Measurements from ENCODE around the gene MOB3B.
"Not testable (repeated sequence)": the region's sequence is repeated elsewhere in the genome, so short reads cannot be mapped to it uniquely, and the experiment has no call there.

MOB3B gene

GRCh38 chr9:27421577-27421976 is 108.0 kb downstream of the MOB3B start:
- DNase-seq (ENCODE audit: low read depth), result no peak

DNA sequence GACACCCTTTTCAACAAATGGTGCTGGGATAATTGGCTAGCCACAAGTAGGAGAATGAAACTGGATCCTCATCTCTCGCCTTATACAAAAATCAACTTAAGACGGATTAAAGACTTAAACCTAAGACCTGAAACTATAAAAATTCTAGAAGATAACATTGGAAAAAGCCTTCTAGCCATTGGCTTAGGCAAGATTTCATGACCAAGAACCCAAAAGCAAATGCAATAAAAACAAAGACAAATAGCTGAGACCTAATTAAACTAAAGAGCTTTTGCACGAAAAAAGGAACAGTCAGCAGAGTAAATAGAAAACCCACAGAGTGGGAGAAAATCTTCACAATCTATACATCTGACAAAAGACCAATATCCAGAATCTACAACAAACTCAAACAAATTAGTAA is 110.1 kb downstream of the MOB3B start:
- DNase-seq (ENCODE audit: low read depth), result not testable (repeated sequence)

GRCh38 chr9:27414220-27414761 is 115.3 kb downstream of the MOB3B start:
- no peak for DNase-seq (ENCODE audit: low read depth)

DNA sequence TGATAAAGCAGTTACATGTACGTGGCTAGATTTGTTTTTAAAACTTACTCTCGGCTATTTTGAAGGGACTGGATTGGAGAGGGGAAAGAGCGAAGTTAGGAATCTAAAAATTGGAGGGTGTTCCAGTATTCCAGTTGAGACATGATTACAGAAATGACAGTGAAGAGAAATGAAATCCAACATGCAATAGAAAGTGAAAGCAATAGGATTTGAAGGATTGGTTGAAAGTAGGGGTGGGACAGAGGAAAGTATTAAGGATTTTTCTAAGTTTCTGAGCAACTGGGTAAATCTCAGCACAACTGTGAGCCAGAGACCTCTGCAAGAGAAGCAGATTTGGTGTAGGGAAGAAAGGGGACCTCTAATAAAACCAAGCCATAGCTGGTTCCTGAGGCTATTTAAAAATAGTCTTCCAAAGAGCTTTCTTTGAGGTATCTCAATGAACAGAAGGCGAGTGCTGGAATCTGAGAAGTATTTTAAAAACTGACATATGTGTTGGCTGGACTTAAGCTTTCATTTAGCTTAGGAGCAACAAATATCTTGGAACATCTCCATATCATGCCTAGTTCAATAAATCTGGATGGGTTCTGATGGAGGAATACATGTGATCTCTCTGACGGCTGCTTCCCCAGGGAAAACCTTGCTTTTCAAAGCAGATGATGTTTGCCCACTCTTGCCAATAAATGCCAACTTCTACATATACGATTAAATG is 115.9 kb downstream of the MOB3B start:
- no peak for DNase-seq (ENCODE audit: low read depth)

DNA sequence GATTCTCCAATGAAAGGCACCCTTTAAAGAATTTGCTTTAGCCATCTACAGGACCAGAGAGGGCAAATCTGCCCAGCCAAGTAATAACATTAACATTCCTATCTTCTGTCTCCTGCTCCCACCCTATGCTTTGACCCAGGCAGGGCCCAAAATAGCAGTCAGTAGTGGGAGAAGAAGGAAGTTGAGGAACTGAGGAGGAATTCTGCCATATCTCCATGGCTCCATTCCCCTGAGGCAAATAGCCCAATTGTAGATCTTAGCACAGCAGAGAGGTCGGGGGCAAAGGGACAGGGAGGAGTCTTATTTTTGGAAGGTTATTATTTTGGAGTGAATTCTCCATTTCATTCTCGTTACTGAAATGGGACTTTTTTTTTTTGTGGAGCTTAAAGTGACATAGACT is 116.7 kb downstream of the MOB3B start:
- no peak for DNase-seq (ENCODE audit: low read depth)

- DNase-seq (ENCODE audit: low read depth), result no peak
Observed at GRCh38 chr9:27412081-27412480, 117.5 kb downstream of the MOB3B start.

- DNase-seq (ENCODE audit: low read depth), result peak; percentile 28
Observed at GRCh38 chr9:27408482-27408881, 121.1 kb downstream of the MOB3B start.

DNA sequence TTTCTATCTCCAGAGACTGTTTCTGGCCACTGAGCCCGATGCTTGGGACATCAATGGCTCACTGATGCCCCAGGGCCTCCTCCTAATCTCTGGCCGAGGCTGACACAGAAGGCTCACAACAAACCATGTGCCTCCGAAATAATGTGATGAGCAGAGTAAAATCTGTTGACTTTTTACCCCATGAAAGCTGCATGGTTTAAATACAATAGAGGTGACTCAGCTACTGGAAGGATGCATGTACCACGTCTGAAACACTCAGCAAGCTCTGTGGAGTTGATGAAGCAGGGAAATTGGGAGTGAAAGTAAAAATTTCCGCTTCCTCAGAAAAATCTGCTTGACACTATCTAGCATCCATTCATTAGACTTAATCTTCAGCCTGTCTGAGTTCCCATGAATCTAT is 121.6 kb downstream of the MOB3B start:
- DNase-seq (ENCODE audit: low read depth), result peak; percentile 71

GRCh38 chr9:27407491-27407890 is 122.1 kb downstream of the MOB3B start:
- no peak for DNase-seq (ENCODE audit: low read depth)

DNA sequence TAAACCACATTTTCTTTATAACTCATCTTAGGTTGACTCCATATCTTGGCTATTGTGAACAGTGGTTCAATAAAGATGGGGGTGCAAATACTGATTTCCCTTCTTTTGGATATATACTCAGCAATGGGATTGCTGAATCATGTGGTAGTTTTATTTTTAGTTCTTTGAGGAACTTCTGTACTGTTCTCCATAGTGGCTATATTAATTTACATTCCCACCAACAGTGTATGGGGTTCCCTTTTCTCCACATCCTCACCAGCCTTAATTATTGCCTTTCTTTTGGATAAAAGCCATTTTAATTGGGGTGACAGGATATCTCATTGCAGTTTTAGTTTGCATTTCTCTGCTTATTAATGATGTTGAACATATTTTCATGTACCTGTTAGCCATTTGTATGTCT is 125.0 kb downstream of the MOB3B start:
- no peak for DNase-seq (ENCODE audit: low read depth)

GRCh38 chr9:27402626-27403025 is 127.0 kb downstream of the MOB3B start:
- DNase-seq (ENCODE audit: low read depth), result no peak

DNA sequence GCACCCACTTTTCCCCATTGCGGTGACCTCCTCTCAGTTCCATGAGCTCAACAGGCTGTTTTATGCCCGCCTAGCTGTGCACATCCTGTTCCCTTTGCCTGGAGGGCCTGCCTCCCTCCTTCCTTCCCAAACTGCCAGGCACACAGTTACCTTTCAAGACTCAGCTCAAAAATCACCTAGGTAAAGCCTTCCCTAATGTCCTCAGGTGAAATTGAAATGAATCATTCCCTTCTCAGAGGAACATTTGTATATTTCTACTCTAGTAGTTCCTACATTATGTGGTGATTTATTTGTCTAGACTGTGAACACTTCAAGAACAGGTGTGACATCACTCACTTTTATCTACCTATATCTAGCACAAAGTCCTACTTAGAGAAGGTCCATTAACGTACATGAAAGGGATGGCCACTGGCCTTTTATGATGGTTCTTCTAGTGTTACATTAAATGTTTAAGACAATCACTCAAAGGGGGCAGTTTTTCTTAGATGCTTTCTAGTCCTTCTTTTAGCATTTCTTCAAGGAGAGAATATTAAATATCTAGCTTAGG is 129.2 kb downstream of the MOB3B start:
- no peak for DNase-seq (ENCODE audit: low read depth)

GRCh38 chr9:27398982-27399653 is 130.5 kb downstream of the MOB3B start:
- no peak for DNase-seq (ENCODE audit: low read depth)

- DNase-seq (ENCODE audit: low read depth), result no peak
Observed at GRCh38 chr9:27396495-27396894, 133.1 kb downstream of the MOB3B start.

GRCh38 chr9:27395484-27395921 is 134.1 kb downstream of the MOB3B start:
- no peak for DNase-seq (ENCODE audit: low read depth)

DNA sequence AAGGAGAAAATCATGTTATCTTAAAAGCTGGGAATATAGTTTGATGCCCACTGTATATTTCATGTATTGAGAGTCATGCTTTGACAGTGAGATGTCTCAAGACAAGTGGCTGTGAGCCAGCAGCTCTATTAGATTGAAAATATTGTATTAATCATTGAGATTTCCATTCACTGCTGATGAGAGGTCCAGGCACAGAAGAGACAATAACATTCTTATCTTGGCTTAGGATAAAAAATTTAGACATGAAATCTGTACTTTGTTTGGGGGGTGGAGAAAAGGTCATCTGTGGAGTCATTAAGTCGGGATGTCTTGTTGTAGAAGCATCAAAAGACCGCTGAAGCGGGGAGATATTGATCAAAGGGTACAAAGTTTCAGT is 134.8 kb downstream of the MOB3B start:
- no peak for DNase-seq (ENCODE audit: low read depth)

- DNase-seq (ENCODE audit: low read depth), result no peak
Observed at GRCh38 chr9:27394154-27394825, 135.3 kb downstream of the MOB3B start.

- no peak for DNase-seq (ENCODE audit: low read depth)
Observed at GRCh38 chr9:27393054-27393846, 136.4 kb downstream of the MOB3B start.

DNA sequence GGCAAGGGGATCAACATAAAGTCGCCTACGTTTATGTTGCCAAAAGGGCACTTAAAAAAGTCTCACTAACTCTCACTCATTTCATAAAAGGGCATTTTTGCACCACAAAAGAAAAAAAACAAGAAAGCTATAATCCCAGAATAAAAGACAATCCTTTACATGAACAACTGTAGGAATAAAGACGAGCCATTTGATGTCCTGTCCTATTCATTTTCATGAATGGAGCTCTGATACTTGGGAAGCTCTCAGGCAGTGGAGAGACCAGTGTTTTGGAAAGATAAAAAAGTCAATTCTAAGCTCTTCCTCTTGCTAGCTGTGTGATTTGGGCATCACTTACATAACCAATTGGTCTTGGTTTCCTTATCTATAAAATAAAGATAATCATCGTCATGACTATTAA is 137.2 kb downstream of the MOB3B start:
- DNase-seq (ENCODE audit: low read depth), result no peak

- no peak for DNase-seq (ENCODE audit: low read depth)
Observed at GRCh38 chr9:27391040-27391895, 138.3 kb downstream of the MOB3B start.

DNA sequence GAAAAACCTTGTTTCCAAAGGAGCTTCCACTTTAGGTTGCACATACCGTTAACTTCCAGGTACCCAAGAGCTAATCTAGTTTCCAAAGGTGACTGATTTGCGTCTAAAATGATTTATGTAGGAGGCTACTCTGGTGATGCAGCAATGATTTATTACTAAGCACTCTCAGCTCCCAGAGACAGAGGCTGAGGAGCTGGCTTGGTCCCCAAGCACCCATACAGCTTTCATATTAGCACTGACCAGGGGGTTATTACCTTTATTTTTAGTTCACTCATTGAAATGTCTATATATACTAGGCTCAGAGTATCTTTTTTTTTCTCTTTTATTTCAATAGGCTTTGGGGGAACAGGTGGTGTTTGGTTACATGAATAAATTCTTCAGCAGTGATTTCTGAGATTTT is 141.5 kb downstream of the MOB3B start:
- DNase-seq (ENCODE audit: low read depth), result no peak
